ENCODE data around the gene C2orf78. TPM values are rescaled to one million over a fixed set of nuclear protein-coding genes. Genes with fewer than 3 reads are reported as not detected.

Gene C2orf78
- total RNA-seq, 4 donors from 2014 or later: not detected

DNA sequence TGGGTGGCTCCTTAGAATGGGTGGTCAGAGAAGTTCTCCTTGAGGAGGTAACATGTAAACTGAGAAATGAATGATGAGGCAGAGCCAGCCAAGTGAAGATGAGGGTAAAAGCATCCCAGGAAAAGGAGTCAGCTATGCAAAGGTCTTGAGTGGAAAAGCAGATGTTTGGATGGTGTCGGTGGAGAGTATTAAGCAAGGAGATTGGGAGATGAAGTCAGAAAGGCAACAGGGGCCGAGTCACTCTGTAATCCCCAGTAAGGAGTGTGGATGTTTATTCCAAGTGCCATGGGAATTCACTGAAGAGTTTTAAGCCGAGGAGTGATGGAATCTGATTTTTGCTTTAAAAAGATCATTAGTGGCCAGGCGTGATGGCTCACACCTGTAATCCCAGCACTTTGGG is 41.4 kb downstream of the C2orf78 start:
- WGBS, 2 donors: 77 to 83% methylated on average over 4 of the region's 4 CpGs
- H3K4me3 ChIP-seq (ENCODE audit: low read depth, poor library complexity, severe bottlenecking): no peak overlapping the region
- intact Hi-C loops (cut with DNase I; ENCODE audit: low total_unique reads): no loop called here
- no peak for DNase-seq (ENCODE audit: low spot score in 2 of 2)
- TF ChIP-seq POLR2A (IDR thresholded peaks at IDR 0.05): no peak
- TF ChIP-seq, protein P1, sequence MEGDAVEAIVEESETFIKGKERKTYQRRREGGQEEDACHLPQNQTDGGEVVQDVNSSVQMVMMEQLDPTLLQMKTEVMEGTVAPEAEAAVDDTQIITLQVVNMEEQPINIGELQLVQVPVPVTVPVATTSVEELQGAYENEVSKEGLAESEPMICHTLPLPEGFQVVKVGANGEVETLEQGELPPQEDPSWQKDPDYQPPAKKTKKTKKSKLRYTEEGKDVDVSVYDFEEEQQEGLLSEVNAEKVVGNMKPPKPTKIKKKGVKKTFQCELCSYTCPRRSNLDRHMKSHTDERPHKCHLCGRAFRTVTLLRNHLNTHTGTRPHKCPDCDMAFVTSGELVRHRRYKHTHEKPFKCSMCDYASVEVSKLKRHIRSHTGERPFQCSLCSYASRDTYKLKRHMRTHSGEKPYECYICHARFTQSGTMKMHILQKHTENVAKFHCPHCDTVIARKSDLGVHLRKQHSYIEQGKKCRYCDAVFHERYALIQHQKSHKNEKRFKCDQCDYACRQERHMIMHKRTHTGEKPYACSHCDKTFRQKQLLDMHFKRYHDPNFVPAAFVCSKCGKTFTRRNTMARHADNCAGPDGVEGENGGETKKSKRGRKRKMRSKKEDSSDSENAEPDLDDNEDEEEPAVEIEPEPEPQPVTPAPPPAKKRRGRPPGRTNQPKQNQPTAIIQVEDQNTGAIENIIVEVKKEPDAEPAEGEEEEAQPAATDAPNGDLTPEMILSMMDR (IDR thresholded peaks at IDR 0.05): no peak

DNA sequence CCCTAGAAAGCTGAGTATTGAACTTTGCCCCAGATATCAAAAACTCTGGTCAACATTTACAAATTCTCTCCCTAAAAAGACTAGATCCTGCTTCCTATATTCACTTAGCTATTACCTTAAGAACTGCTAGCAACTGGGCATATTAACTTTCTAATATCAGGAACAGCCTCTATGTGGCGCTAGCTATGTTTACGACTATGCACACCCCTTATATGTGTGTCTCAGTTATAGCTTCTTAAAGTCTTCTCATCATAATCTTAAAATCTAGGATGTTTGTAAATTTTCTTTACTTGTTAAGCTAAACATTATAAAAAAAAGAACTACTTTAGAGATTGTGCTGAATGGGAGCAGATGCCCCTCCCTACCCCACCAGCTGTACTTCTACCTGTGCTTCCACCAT is 43.0 kb downstream of the C2orf78 start:
- intact Hi-C loops (cut with DNase I; ENCODE audit: low total_unique reads): no loop called here
- WGBS, 2 donors: 26 to 45% methylated on average over 2 of the region's 2 CpGs
- no peak overlapping the region for H3K4me3 ChIP-seq (ENCODE audit: low read depth, poor library complexity, severe bottlenecking)
- DNase-seq (ENCODE audit: low spot score in 2 of 2): no peak
- no peak for TF ChIP-seq POLR2A (IDR thresholded peaks at IDR 0.05)
- TF ChIP-seq, protein P1 (IDR thresholded peaks at IDR 0.05): no peak

DNA sequence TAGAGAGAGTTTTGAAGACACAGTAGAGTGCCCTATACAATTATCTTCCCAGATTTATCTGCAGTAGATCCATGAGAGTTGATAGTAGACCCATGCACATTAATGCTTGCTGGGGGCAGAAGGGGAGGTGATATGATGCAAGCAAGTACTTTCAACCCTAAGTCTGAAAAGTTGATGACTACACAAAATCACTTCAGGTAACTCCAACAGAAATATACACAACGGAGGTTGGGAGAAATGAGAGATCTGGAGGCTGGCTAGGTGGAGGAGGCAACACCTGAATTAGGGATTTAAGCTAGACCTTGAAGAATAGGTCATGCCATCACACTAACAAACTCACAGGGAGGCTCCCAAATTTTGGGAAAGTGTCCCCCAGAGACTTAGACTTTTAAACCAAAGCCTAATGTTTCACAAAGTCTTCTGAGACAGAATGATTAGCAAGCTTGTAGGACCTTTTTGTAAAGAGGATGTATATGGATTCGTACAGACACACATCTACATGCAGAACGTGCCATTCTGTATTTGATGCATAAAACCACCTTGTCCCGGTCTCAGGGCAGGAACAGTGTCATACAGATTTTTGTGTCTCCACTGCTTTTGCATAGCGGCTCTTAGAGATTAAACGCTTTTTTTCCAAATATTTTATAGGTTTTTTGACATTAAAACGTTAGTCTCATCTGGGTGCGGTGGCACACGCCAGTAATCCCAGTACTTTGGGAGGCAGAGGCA is 43.8 kb downstream of the C2orf78 start:
- 80 to 81% methylated on average over 9 of the region's 9 CpGs for WGBS, 2 donors
- TF ChIP-seq, protein P1 (IDR thresholded peaks at IDR 0.05): no peak
- no peak for TF ChIP-seq POLR2A (IDR thresholded peaks at IDR 0.05)
- no peak for DNase-seq (ENCODE audit: low spot score in 2 of 2)
- no peak overlapping the region for H3K4me3 ChIP-seq (ENCODE audit: low read depth, poor library complexity, severe bottlenecking)
- intact Hi-C loops (cut with DNase I; ENCODE audit: low total_unique reads): no loop called here

DNA sequence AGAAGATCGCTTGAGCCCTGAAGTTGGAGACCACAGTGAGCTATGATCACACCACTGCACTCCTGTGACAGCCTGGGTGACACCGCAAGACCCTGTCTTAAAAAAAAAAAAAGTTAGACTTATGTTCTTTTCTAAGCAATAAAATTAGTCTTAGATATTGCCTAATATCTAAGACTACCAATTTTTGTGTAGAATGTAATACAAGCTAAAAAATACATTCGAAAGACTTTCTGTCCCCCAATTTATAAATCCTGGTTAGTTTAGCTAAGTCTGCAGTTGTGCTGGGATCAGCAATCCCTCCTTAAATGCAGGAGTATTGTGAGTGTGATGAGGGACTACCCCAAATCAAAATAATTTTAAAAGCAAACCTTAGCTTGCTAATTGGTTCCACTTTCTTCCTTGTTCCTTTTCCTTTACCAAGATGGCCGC is 44.4 kb downstream of the C2orf78 start:
- H3K4me3 ChIP-seq (ENCODE audit: low read depth, poor library complexity, severe bottlenecking): no peak overlapping the region
- DNase-seq (ENCODE audit: low spot score in 2 of 2): no peak
- 61 to 68% methylated on average over 4 of the region's 4 CpGs for WGBS, 2 donors
- intact Hi-C loops (cut with DNase I; ENCODE audit: low total_unique reads): no loop called here
- TF ChIP-seq, protein P1 (IDR thresholded peaks at IDR 0.05): no peak
- no peak for TF ChIP-seq POLR2A (IDR thresholded peaks at IDR 0.05)

DNA sequence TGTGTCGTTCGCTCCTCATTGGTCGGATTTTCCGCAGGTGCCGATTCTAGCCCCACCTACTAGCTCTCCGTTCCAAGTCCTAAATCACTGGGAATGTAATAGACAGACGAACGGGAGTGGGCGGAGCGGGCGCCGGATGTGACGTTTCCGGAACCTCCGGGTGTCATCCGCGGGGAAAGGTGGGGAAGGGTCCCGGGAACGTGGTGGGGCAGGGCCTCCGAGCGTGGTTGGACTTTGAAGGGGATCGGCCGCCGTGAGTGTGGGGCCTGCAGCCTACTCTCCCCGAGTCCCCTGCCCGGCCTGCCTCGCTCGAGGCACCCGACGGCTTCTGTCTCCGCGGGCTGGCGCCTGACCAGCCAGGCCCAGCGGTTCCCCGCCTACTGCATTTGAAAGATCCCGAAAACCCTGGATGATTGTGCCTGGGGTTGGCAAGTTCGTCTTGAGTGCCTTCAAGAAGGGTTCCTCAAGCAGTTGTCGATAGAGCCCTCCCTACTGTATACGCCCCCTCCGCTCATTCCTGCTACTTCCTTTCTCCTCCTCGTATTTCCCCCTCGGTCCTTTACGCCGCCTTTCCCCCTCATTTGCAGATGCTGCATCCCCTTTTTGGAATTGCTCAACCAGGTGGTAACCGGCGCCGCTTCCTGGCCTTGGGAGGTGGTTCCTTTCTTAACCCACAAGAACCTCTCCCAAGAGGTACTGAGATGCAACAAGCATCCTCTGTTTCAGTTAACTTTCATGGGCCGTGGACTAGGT is 45.0 kb downstream of the C2orf78 start, which contains the start of gene STAMBP:
STAMBP (plus strand) TSS at position 144 of the 753 bp plus-strand sequence. CDS start 1,896 bp downstream, outside the sequence.
- WGBS, 2 donors: 1% methylated on average over 48 of the region's 48 CpGs
- peak within 1 kb of the TSS; percentile 59 for H3K4me3 ChIP-seq (ENCODE audit: low read depth, poor library complexity, severe bottlenecking)
- TF ChIP-seq, protein P1 (IDR thresholded peaks at IDR 0.05): no peak
- TF ChIP-seq POLR2A (IDR thresholded peaks at IDR 0.05): no peak
- DNase-seq (ENCODE audit: low spot score in 2 of 2): peak; percentile 98 to 99
- intact Hi-C loops (cut with DNase I; ENCODE audit: low total_unique reads): no loop called here
